ENCODE results near the gene BRINP3. TPM values are rescaled to one million over a fixed set of nuclear protein-coding genes. Genes with fewer than 3 reads are reported as not detected.

Gene BRINP3
- total RNA-seq, 1 experiment from 2014 or later: not detected

GRCh38 chr1:190377294-190377693 is 100.4 kb downstream of the BRINP3 start:
- no peaks in the 10 kb centered on the region for H3F3A ChIP-seq (ENCODE audit: low read length, unreplicated experiment)
- ATAC-seq (no peak), DNase-seq (no peak)
- H3K9ac ChIP-seq (ENCODE audit: low read length): no peak overlapping the region
- H3K36me3 ChIP-seq (ENCODE audit: low read depth, low read length): no peaks in the 10 kb centered on the region
- no TSS peak for BruUV-seq (replicated peaks)
- no peak for TF ChIP-seq EZH2phosphoT487 (IDR thresholded peaks at IDR 0.05; ENCODE audit: borderline replicate concordance, low read length)
- TF ChIP-seq, protein P1, sequence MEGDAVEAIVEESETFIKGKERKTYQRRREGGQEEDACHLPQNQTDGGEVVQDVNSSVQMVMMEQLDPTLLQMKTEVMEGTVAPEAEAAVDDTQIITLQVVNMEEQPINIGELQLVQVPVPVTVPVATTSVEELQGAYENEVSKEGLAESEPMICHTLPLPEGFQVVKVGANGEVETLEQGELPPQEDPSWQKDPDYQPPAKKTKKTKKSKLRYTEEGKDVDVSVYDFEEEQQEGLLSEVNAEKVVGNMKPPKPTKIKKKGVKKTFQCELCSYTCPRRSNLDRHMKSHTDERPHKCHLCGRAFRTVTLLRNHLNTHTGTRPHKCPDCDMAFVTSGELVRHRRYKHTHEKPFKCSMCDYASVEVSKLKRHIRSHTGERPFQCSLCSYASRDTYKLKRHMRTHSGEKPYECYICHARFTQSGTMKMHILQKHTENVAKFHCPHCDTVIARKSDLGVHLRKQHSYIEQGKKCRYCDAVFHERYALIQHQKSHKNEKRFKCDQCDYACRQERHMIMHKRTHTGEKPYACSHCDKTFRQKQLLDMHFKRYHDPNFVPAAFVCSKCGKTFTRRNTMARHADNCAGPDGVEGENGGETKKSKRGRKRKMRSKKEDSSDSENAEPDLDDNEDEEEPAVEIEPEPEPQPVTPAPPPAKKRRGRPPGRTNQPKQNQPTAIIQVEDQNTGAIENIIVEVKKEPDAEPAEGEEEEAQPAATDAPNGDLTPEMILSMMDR (conservative IDR thresholded peaks at IDR 0.05; ENCODE audit: low read depth, low read length): no peak
- H3K4me1 ChIP-seq (ENCODE audit: insufficient read depth, low read length): no peaks in the 10 kb centered on the region
- no peak overlapping the region for H3K4me3 ChIP-seq (ENCODE audit: low read length)
- H2AFZ ChIP-seq (ENCODE audit: low read length): no peak overlapping the region
- H3K27ac ChIP-seq (ENCODE audit: low read length): no peak overlapping the region
- no peak overlapping the region for H3K4me2 ChIP-seq (ENCODE audit: low read length)
- no peaks in the 10 kb centered on the region for H4K20me1 ChIP-seq (ENCODE audit: low read length)
- no peaks in the 10 kb centered on the region for H3K9me2 ChIP-seq (replicated peaks; ENCODE audit: low read length)
- intact Hi-C loops (cut with micrococcal nuclease): no loop called here
- CTCF ChIA-PET: no interaction called here
- POLR2A ChIA-PET (ENCODE audit: unreplicated experiment): no interaction called here
- H3K27me3 ChIP-seq (ENCODE audit: low read length): no peaks in the 10 kb centered on the region
- H3K79me2 ChIP-seq (ENCODE audit: low read length): no peaks in the 10 kb centered on the region
- no peaks in the 10 kb centered on the region for H3K9me3 ChIP-seq (ENCODE audit: low read length)

GRCh38 chr1:190376044-190376443 is 101.6 kb downstream of the BRINP3 start:
- no peaks in the 10 kb centered on the region for H3F3A ChIP-seq (ENCODE audit: low read length, unreplicated experiment)
- H3K27me3 ChIP-seq (ENCODE audit: low read length): peaks cover 4% of the 10 kb centered on the region; the same call in 1 of the 2 replicates
- ChIA-PET CTCF (interaction anchor here (0.7 kb wide), 1 partner anchor 25 kb away, joined by 3 read pairs; no protein-coding TSS in a partner anchor), POLR2A (ENCODE audit: unreplicated experiment) (no interaction called here)
- H3K36me3 ChIP-seq (ENCODE audit: low read depth, low read length): no peaks in the 10 kb centered on the region
- ATAC-seq (no peak), DNase-seq (no peak)
- no peaks in the 10 kb centered on the region for H3K79me2 ChIP-seq (ENCODE audit: low read length)
- TF ChIP-seq, protein P1 (conservative IDR thresholded peaks at IDR 0.05; ENCODE audit: low read depth, low read length): no peak
- TF ChIP-seq EZH2 (IDR thresholded peaks at IDR 0.05; ENCODE audit: low read length, unreplicated experiment): no peak
- TF ChIP-seq EZH2phosphoT487 (IDR thresholded peaks at IDR 0.05; ENCODE audit: borderline replicate concordance, low read length): no peak
- no peak overlapping the region for H3K4me3 ChIP-seq (ENCODE audit: low read length)
- H3K9ac ChIP-seq (ENCODE audit: low read length): no peak overlapping the region
- no peak overlapping the region for H2AFZ ChIP-seq (ENCODE audit: low read length)
- H4K20me1 ChIP-seq (ENCODE audit: low read length): no peaks in the 10 kb centered on the region
- no peaks in the 10 kb centered on the region for H3K9me3 ChIP-seq (ENCODE audit: low read length)
- no TSS peak for BruUV-seq (replicated peaks)
- intact Hi-C loops (cut with micrococcal nuclease): no loop called here
- H3K4me2 ChIP-seq (ENCODE audit: low read length): no peak overlapping the region
- H3K27ac ChIP-seq (ENCODE audit: low read length): no peak overlapping the region
- H3K9me2 ChIP-seq (replicated peaks; ENCODE audit: low read length): no peaks in the 10 kb centered on the region
- no peaks in the 10 kb centered on the region for H3K4me1 ChIP-seq (ENCODE audit: insufficient read depth, low read length)

DNA sequence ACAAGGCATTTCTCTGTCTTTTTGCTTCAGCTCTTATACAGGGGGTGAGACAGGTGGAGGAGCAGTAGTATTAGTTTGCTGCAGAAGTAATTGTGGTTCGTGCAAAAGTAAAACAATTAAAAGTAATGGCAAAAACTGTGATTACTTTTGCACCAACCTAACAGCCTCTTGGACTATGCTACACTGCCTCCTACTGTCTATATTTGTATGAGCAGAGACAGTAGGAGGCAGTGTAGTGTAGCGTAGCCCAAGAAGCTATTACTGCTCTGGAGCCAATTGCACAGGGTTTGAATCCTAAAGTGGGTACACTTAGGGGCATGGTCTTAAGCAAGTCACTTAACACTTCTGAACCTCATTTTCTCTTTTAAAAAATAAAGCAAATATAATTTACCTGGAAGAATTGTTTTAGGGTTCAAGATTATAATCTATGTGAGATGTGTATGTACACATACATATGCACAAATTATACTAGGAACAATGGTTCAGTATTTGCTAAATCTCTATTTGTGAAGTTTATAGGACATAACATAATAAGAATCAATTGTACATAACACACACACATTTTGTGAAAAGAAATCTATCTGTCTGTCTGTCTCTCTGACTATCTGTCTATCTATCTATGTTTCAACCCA is 103.8 kb downstream of the BRINP3 start:
- POLR2A ChIA-PET (ENCODE audit: unreplicated experiment): no interaction called here

More for the DNA sequence above, 103.8 kb downstream of the BRINP3 start:
- TF ChIP-seq EZH2 (IDR thresholded peaks at IDR 0.05; ENCODE audit: low read length, unreplicated experiment) (no peak), EZH2phosphoT487 (IDR thresholded peaks at IDR 0.05; ENCODE audit: borderline replicate concordance, low read length) (no peak)
- TF ChIP-seq, protein P1 (conservative IDR thresholded peaks at IDR 0.05; ENCODE audit: low read depth, low read length): peak; percentile 95
- no peaks in the 10 kb centered on the region for H3F3A ChIP-seq (ENCODE audit: low read length, unreplicated experiment)
- DNase-seq: peak; percentile 74
- no peak overlapping the region for H2AFZ ChIP-seq (ENCODE audit: low read length)
- intact Hi-C loops (cut with micrococcal nuclease): no loop called here
- CTCF ChIA-PET: no interaction called here
- no peaks in the 10 kb centered on the region for H3K9me3 ChIP-seq (ENCODE audit: low read length)
- H3K4me1 ChIP-seq (ENCODE audit: insufficient read depth, low read length): no peaks in the 10 kb centered on the region
- H3K27ac ChIP-seq (ENCODE audit: low read length): no peak overlapping the region
- H3K27me3 ChIP-seq (ENCODE audit: low read length): peaks cover 7% of the 10 kb centered on the region
- H3K79me2 ChIP-seq (ENCODE audit: low read length): no peaks in the 10 kb centered on the region
- no peak overlapping the region for H3K4me3 ChIP-seq (ENCODE audit: low read length)
- no peaks in the 10 kb centered on the region for H4K20me1 ChIP-seq (ENCODE audit: low read length)
- H3K9me2 ChIP-seq (replicated peaks; ENCODE audit: low read length): no peaks in the 10 kb centered on the region
- no peak overlapping the region for H3K9ac ChIP-seq (ENCODE audit: low read length)
- no peaks in the 10 kb centered on the region for H3K36me3 ChIP-seq (ENCODE audit: low read depth, low read length)
- no peak overlapping the region for H3K4me2 ChIP-seq (ENCODE audit: low read length)
- peak; percentile 95 for ATAC-seq
- no TSS peak for BruUV-seq (replicated peaks)

All from PC-3 (cell line).